ENCODE data around the gene INPP4B. TPM values are rescaled to one million over a fixed set of nuclear protein-coding genes. Genes with fewer than 3 reads are reported as not detected.

INPP4B gene
- total and polyA plus RNA-seq, 2 of the 4 experiments (the other 2 are of a cell fraction), result 1.8 to 14.0 TPM

DNA sequence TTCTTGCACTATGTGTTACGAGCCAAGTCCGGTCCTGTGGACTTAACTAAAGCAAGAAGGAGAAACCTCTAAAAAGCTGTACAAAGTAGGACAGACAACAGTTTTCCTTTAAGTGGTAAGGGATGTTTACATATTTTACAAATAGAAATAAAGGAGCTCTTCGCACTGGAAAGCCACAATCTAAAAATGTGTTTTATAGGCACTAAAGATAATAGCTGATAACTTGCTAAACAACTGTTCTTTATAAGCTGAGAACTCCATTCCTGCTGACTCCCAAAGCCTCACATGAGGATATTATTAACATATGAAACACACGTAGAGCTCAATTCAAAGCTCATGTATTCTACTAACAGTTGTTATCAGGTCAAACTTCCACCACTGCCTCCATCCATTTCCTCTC is 519.9 kb downstream of the INPP4B start:
- Histone ChIP-seq H4K20me1 (ENCODE audit: insufficient read depth, low read length) (no peaks in the 10 kb centered on the region), H2AFZ (replicated peaks; ENCODE audit: low read length, poor library complexity) (no peak overlapping the region), H3K14ac (replicated peaks; ENCODE audit: low read depth, low read length) (no peak overlapping the region), H3K9ac (ENCODE audit: low read depth, low read length) (no peak overlapping the region), H3K27me3 (ENCODE audit: control insufficient read depth, insufficient read depth, low read length) (no peaks in the 10 kb centered on the region), H3K27ac (ENCODE audit: insufficient read depth, low read length) (no peak overlapping the region), H3K18ac (ENCODE audit: low read depth, low read length) (no peak overlapping the region), H3K79me1 (ENCODE audit: low read depth in 1 of 2, low read length in 2 of 2) (0 out of 4 replicates have a peak, but pooled peaks cover 0 to 3% of the 10 kb centered on the region in 2 experiments), H2AK9ac (replicated peaks; ENCODE audit: low read depth, low read length, poor library complexity) (no peak overlapping the region), H3K4ac (ENCODE audit: low read depth, low read length) (no peak overlapping the region), H2BK15ac (ENCODE audit: low read depth, low read length) (no peak overlapping the region), H4K5ac (ENCODE audit: low read depth, low read length) (no peak overlapping the region), H4K91ac (ENCODE audit: insufficient read depth, low read depth, low read length) (no peak overlapping the region), H3K4me1 (ENCODE audit: control insufficient read depth, insufficient read depth, low read length) (peaks cover 4% of the 10 kb centered on the region), H3K4me2 (ENCODE audit: low read depth, low read length) (no peak overlapping the region), H2AK5ac (ENCODE audit: low read depth, low read length) (no peak overlapping the region), H3K23ac (ENCODE audit: low read depth, low read length) (no peak overlapping the region), H4K8ac (ENCODE audit: low read depth in 2 of 2, low read length in 2 of 2) (no peak overlapping the region), H2BK5ac (ENCODE audit: low read depth, low read length, poor library complexity, severe bottlenecking) (no peak overlapping the region), H3K36me3 (ENCODE audit: control insufficient read depth, insufficient read depth, low read length) (no peaks in the 10 kb centered on the region), H3K9me3 (ENCODE audit: control insufficient read depth, insufficient read depth, low read length) (no peaks in the 10 kb centered on the region), H2BK120ac (ENCODE audit: low read depth, low read length) (no peak overlapping the region), H2BK20ac (ENCODE audit: low read depth, low read length) (no peak overlapping the region), H3K4me3 (ENCODE audit: insufficient read depth, low read depth, low read length) (no peak overlapping the region), H3K9me1 (ENCODE audit: insufficient read depth, low read length) (no peaks in the 10 kb centered on the region; the same call in 1 of the 2 replicates), H3K56ac (ENCODE audit: extremely low read depth, insufficient read depth, low read length) (no peak overlapping the region)
- BruUV-seq (replicated peaks), result no TSS peak
- CTCF ChIA-PET, result no interaction called here
- no peak for ATAC-seq (ENCODE audit: low read depth)
- DNase-seq, result no peak
- in situ Hi-C loops (cut with MboI; ENCODE audit: low sequenced_read_pairs), result no loop called here
- dilution Hi-C loops (cut with HindIII; ENCODE audit: low sequenced_read_pairs, unreplicated experiment), result no loop called here
- no peak for TF ChIP-seq RFX5 (IDR thresholded peaks at IDR 0.05; ENCODE audit: low read depth, low read length)
- no peak for TF ChIP-seq MAZ (IDR thresholded peaks at IDR 0.05; ENCODE audit: borderline replicate concordance, low read depth, low read length)
- TF ChIP-seq, protein P1, sequence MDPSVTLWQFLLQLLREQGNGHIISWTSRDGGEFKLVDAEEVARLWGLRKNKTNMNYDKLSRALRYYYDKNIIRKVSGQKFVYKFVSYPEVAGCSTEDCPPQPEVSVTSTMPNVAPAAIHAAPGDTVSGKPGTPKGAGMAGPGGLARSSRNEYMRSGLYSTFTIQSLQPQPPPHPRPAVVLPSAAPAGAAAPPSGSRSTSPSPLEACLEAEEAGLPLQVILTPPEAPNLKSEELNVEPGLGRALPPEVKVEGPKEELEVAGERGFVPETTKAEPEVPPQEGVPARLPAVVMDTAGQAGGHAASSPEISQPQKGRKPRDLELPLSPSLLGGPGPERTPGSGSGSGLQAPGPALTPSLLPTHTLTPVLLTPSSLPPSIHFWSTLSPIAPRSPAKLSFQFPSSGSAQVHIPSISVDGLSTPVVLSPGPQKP (IDR thresholded peaks at IDR 0.05; ENCODE audit: borderline replicate concordance, low read depth, low read length), result no peak
- TF ChIP-seq RAD21 (IDR thresholded peaks at IDR 0.05; ENCODE audit: low read length), result no peak
- no peak for TF ChIP-seq POLR2A (IDR thresholded peaks at IDR 0.05; ENCODE audit: low read depth, low read length)
- TF ChIP-seq MAFK (IDR thresholded peaks at IDR 0.05; ENCODE audit: low read depth, low read length), result no peak
- TF ChIP-seq FOS (IDR thresholded peaks at IDR 0.05; ENCODE audit: low read depth, low read length), result no peak
- TF ChIP-seq, protein P2, sequence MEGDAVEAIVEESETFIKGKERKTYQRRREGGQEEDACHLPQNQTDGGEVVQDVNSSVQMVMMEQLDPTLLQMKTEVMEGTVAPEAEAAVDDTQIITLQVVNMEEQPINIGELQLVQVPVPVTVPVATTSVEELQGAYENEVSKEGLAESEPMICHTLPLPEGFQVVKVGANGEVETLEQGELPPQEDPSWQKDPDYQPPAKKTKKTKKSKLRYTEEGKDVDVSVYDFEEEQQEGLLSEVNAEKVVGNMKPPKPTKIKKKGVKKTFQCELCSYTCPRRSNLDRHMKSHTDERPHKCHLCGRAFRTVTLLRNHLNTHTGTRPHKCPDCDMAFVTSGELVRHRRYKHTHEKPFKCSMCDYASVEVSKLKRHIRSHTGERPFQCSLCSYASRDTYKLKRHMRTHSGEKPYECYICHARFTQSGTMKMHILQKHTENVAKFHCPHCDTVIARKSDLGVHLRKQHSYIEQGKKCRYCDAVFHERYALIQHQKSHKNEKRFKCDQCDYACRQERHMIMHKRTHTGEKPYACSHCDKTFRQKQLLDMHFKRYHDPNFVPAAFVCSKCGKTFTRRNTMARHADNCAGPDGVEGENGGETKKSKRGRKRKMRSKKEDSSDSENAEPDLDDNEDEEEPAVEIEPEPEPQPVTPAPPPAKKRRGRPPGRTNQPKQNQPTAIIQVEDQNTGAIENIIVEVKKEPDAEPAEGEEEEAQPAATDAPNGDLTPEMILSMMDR (conservative IDR thresholded peaks at IDR 0.05; ENCODE audit: low read depth, low read length), result no peak
- no peak for TF ChIP-seq CEBPB (IDR thresholded peaks at IDR 0.05; ENCODE audit: low read depth, low read length)
- TF ChIP-seq MXI1 (IDR thresholded peaks at IDR 0.05; ENCODE audit: borderline replicate concordance, low read depth, low read length), result no peak
- TF ChIP-seq BHLHE40 (IDR thresholded peaks at IDR 0.05; ENCODE audit: low read depth, low read length), result no peak
- TF ChIP-seq, protein P3, sequence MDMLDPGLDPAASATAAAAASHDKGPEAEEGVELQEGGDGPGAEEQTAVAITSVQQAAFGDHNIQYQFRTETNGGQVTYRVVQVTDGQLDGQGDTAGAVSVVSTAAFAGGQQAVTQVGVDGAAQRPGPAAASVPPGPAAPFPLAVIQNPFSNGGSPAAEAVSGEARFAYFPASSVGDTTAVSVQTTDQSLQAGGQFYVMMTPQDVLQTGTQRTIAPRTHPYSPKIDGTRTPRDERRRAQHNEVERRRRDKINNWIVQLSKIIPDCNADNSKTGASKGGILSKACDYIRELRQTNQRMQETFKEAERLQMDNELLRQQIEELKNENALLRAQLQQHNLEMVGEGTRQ (IDR thresholded peaks at IDR 0.05; ENCODE audit: low read depth, low read length), result no peak
- no peak for TF ChIP-seq CHD1 (IDR thresholded peaks at IDR 0.05; ENCODE audit: low read depth, low read length)
- TF ChIP-seq RCOR1 (IDR thresholded peaks at IDR 0.05; ENCODE audit: insufficient replicate concordance, low read length), result no peak
- TF ChIP-seq SMC3 (IDR thresholded peaks at IDR 0.05; ENCODE audit: low read depth, low read length), result no peak
- no peak for TF ChIP-seq NFE2L2 (IDR thresholded peaks at IDR 0.05; ENCODE audit: low read depth, low read length)
- no CpG with 5 or more reads among the region's 4 CpGs for WGBS, 2 experiments (ENCODE audit: extremely low coverage in 2 of 2, insufficient read length in 1 of 2)
- intact Hi-C loops (cut with micrococcal nuclease), result no loop called here
- POLR2A ChIA-PET (ENCODE audit: unreplicated experiment), result no interaction called here
